Measurements from ENCODE around the gene ADAMTSL5.
A peak's percentile ranks its signal among the peaks of the same experiment; 100 is the strongest.
"Not testable (repeated sequence)": the region's sequence is repeated elsewhere in the genome, so short reads cannot be mapped to it uniquely, and the experiment has no call there.

ADAMTSL5 gene

DNA sequence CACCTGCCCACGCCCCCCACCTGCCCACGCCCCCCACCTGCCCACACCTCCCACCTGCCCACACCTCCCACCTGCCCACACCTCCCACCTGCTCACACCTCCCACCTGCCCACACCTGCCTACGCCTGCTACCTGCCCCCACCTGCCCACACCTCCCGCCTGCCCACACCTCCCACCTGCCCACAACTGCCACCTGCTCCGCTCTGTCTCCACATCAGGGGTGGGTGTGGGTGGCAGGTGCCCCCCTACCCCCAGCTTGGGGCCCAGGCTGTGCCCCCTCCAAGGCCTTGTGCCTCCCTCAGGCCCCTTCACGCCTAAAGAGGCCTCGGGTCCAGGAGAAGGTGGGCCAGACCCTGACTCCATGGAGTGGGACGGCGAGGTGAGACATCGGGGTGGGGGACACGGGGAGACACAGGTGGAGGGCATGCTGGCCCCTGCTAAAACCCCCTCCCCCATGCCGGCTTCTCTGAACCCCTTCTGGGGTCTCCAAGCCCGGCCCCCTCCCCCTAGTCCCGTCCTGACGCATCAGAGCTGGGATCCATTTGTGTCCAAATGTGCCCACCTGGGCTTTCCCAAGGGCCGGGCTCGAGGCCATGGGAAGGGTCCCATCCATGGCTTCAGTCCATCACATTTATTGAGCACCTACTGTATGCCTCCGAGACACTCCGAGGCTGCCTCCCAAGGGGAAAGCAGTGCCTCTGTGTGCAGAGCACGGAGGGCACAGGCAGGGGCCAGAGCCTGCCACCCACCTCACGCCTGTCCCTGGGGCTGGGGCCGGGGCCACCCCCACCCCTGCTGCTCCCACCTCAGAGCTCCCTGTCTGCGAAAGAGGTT, 16.0 kb upstream of the ADAMTSL5 start:
- no peak for DNase-seq

DNA sequence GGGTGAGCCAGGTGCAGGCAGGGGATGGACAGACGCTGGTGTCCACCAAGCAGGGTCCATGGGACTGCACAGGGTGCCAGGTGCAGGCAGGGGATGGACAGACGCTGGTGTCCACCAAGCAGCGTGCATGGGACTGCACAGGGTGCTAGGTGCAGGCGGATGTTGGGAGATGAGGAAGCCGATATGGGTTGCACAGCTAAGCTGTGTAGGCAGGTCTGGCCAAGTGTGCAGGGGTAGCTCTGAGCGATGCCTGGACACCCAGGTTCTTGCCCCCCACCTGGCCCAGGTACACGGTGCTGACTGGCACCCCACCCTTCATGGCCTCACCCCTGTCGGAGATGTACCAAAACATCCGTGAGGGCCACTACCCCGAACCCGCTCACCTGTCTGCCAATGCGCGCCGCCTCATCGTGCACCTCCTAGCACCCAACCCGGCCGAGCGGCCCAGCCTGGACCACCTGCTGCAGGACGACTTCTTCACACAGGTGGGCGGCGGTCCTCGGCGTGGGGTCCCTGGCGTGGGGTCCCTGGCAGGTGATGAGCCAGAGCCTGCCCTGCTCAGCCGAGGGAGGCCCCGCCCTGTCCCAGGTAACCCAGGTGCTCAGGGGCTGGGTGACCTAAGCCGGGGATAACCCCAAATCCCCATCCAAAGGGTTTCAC, 15.0 kb upstream of the ADAMTSL5 start:
- DNase-seq = no peak

DNA sequence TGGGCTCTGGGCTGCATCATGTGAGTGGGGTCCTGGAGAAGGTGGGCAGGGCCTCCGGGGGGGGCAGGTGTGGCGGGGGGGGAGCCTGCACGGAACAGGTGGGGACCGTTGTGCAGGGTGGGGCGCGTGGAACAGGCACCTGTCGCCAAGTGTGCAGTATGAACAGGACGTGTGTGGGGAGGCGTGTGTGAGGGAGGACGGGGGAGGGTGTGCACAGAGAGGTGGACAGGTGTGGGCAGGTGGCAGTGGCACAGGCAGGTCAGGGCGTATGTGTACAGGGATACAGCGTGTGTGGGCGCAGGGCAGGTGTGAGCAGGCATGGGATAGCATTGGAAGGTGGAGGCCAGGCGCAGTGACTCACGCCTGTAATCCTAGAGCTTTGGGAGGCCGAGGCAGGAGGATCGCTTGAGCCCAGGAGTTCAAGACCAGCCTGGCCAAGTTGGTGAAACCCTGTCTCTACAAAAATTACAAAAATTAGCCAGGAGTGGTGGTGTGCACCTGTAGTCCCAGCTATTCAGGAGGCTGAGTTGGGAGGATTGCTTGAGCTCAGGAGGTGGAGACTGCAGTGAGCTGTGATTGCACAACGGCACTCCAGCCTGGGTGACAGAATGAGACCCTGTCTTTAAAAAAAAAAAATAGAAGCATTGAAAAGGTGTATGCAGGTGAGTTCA, 14.3 kb upstream of the ADAMTSL5 start:
- DNase-seq = no peak

DNA sequence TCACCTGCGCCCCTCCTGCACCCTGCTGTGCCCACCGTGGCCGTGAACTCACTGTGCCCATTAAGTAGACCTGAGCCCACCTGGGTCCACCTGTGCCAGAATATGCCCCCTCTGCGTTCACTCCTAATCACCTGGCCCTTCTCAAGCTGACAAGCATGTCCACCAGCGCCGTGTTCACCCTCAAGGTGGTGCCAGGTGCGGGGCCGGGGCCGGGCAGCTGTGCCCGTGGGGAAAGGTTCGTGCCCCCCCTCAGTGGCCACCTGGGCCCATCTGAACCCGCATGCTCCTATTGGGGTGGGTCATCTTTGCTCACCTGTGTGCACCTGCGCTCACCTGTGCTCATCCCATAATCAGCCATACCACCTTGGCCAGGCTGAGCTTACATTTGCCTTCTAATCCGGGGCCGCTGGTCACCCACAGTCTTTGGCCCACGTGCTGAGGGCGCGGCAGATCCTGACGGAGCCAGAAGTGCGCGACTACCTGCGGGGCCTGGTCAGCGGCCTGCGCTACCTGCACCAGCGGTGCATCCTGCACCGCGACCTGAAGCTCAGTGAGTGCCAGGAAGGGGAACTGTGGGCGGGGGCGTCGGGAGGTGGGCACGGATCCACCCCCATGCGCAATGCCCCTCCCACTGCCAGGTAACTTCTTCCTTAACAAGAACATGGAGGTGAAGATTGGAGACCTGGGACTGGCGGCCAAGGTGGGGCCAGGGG, 13.4 kb upstream of the ADAMTSL5 start:
- DNase-seq = no peak

DNA sequence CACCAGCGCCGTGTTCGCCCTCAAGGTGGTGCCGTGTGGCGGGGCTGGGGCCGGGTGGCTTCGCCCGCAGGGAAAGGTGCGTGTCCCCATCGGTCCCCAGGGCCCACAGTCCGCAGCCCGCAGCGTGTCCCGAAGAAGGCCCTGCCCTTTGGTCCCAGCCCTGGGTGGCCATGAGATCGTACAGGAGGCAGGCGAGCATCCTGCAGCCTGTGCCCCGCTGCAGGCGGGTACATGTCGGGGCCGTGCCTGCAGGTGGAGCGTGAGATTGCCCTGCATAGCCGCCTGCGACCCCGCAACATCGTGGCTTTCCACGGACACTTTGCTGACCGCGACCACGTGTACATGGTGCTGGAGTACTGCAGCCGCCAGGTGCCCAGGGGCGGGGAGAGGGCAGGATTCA, 12.5 kb upstream of the ADAMTSL5 start:
- no peak for DNase-seq

DNA sequence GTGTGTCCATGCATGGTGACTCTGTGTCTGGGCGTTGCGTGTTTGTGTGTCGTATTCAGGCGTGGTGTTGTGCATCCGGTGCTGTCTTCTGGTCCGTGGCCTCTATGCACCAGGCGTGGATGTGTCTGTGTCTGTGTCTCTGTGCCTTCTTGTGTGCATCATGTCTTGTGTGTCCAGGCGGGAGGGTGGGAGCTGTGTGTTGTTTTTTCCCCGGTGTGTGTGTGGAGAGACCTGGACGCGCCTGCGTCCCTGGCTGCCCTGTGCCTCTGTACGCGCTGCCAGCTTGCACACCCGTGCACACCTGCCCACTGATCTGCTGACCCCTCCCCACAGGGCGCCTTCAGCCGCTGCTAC, 12.1 kb upstream of the ADAMTSL5 start:
- no peak for DNase-seq

DNA sequence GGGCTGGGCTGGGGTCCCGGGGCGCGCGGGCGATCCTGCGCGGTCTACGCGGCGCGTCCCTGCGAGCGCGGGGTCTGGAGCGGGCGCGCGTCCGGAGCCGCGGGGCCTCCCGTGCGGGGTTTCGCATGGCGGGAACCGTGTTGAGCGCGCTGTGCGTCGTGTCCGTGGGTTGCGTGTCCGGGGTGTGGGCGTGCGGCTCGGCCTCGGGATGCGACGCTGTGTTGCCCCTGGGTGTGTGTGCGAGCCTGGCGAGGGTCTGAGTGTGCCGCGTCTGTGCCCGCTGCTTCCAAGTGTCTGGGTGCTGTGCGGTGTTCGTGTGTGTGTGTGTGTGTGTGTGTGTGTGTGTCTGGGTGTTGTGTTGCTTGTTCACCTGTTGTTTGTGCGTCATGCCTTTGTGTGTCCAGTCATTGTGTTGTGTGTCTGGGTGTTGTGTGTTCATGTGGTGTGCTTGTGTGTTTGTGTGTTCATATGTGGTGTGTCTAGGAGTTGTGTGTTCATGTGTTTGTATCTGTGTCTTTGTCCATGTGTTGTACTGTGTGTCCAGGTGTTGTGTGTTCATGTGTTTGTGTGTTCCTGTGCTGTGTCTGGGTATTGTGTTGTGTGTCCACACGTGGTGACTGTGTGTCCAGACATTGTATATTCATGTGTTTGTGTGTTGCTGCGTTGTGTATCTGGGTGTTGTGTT, 11.6 kb upstream of the ADAMTSL5 start:
- no peak for DNase-seq

DNA sequence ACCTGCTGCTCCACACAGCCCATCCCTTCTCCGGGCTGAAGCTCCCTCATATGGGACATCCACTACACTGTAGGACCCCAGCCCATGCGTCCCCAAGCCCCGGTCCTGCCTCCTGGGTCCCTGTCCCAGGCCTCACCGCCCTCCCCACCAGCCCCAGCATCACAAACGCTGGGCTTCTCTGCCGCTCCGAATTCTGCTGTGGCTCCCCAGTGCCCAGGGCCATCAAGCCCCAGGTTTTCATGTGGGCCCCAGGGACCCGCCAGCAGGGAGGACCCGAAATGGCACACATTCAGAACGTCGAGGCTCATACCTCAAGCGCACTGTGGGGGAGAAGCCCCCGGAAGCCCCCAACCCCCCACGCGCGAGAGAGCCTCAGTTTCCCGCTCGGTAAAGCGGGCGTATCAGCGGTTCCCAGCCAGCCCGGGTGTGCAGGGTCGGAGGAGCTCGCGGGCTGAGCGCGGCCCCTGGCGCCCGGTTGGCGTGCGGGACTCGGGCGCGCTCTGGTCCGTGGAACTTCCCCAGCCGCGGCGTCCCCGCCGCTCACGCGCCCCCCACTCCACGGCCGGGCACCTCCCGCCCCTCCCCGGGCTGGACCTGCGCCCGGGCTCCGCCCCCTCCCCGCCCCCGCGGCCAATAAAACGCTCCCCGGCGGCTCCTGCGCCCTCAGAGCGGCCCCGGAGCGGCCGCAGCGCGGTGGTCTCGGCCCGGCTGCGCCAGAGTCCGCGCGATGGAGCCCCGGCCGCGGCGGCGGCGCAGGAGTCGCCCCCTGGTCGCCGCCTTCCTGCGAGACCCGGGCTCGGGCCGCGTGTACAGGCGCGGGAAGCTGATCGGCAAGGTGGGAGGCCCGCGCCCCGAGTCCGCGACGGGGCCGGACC, 10.8 kb upstream of the ADAMTSL5 start, which contains the start of gene PLK5:
Gene PLK5, plus strand, starts transcription at position 666 of the 875 bp plus-strand sequence. CDS start 2,920 bp downstream, outside the sequence.
- DNase-seq = no peak

DNA sequence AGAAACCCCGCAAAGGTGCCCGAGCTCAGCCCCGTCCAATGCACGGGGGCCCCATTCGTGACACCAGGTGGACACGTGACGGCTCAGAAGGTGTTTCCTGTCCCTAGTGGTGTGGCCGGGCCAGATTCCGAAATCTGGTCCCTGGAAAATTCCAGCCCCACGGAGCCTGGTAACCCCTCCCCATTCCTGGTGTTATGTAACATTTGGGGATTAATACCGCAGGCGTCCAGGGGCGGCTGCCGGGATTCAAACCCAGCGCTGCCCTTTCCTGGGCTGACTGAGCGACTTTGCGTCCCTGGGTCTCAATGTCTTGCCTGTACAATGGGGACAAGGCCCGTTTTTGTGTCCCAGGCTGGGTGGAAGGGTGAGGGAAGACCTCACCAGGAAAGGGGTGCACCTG, 10.0 kb upstream of the ADAMTSL5 start:
- no peak for DNase-seq

DNA sequence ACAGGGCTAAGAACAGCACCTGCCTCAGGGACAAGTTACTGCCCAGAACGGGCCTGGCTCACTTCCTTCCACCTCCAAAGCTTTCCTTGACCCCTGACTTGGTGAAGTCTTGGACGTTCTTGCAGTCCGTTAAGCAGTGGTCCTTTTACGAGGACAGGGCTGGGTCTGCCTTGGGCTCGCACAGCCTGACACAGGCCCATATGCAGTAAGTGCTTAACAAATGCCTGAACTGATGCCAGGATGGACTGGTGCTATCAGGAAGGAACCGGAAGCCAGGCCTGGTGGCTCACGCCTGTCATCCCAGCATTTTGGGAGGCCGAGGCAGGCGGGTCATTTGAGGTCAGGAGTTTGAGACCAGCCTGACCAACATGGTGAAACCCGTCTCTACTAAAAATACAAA, 9.2 kb upstream of the ADAMTSL5 start:
- DNase-seq = no peak

DNA sequence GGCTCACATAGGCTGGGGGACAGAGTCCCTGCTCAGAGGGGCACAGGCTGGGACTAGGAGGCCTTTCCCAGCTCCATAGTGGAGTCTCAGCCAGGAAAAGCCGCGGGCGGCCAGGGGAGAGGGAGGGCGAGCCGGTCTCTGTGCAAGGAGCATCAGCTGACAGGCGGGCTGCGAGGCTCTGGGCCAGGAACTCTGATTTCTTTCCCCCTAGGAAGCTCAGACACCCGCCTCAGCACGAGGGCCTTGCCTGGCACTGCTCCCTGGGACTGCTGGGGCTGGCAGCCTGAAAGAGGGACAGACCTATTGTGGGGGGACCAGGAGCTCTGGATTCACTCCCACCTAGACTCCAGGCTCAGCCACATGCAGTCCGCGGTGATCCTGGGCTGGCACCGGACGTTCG, 8.8 kb upstream of the ADAMTSL5 start:
- no peak for DNase-seq

DNA sequence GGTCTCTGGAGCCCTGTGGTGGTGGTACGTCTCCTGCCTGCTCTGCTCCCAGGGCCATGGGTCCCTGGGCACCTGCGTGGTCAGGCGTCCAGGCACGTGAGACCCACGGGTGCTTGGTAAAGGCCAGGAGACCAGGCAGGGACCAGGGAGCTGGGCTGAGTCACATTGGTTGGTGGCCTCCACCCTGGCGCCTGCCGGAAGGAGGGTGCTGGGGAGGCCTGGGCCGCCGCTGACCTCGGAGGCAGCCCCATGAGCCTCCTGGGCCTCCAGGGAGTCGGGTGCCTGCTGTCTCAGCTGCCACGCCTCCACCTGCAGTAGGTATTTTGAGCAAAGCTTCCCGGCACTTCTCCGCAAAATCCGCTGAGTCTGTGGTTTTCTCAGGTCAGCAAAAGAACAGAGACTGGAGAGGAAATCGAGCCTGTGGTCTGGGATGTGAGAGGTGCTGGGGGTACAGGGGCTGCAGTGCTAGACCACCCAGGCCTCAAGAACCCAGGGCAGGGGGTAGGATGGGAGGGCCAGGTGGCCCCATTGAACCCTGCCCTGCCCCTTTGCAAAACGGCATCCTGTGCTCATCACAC, 7.5 kb upstream of the ADAMTSL5 start:
- DNase-seq = no peak

DNA sequence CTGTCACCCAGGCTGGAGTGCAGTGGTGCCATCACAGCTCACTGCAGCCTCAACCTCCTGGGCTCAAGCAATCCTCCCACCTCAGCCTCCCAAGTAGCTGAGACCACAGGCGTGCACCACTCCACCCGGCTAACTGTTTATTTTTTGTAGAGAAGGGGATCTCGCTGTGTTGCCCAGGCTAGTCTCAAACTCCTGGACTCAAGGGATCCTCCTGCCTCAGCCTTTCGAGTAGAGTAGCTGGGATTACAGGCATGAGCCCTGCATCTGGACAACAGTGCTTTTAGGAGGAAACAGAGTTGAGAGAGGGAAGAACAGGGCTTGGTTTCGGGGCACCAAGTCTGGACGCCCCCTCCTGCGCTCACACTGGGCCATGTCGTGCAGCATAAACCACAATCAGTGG, 7.0 kb upstream of the ADAMTSL5 start:
- DNase-seq = not testable (repeated sequence)

DNA sequence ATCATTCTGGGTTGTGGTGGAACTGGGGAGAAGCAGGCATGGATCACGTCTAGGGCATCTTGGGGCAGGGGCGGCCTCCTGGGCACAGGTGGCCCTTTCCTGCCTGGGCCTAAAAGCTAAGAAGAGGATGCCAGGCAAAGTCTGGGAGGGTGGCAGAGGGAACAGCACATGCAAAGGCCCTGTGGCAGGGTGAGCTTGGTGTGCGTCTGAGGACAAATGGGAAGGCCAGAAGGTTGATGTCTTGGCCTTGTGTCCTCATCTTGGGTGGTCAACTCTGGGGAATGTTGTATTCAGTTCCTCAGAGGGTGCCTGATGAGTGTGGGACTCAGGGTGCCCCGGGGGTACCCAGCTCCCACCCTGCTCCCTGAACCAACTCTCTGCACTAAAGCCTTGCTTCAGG, 5.7 kb upstream of the ADAMTSL5 start:
- no peak for DNase-seq

DNA sequence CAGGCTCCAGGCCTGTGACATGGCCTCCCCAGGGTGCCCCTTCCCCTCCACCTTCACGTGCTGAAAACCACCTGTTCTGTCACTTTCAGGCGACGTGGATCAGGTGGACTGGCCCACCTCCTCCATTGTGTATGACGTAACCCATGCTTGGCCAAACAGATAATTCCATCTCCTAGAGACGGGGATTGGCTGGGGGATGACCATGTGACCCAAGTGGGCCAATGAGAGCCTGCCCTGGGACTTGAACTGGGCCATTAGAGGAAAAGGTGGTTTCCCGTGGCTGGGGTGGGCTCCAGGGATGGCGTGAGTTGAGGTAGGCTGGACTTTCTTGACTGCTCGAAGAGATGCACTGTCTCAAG, 3.6 kb upstream of the ADAMTSL5 start:
- no peak for DNase-seq

DNA sequence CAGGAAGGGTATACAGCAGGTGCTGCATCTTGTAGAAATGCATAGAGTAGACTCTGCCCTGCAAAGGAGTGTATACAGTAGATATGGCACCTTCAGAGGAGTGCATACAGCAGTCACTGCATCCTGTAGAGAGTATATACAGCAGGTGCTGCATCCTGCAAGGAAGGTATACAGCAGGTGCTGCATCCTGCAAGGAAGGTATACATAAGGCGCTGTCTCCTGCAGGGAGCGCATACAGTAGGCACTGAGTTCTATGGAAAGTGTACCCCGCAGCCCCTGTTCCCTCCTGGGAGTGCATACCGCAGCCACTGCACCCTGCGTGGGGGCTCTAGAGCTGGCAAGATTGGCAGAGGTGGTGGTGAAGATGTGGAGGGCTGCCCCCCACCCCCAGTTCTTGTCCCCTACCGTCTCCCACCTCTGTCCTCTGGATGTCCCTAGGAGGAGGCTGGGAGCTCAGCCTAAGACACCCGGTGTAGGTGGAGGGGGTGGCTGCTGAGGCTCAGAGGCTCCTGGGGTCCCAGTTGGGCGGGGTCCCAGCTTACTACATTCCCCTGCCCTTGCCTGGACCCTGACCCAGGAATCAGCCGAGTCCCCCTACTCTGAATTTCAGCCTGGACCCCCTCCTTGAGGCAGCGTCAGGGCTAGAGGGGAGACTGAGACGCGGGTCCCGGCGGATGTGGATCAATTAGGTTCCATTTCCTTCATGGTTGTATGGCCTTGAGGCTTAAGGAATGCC, 2.3 kb upstream of the ADAMTSL5 start:
- DNase-seq = no peak

DNA sequence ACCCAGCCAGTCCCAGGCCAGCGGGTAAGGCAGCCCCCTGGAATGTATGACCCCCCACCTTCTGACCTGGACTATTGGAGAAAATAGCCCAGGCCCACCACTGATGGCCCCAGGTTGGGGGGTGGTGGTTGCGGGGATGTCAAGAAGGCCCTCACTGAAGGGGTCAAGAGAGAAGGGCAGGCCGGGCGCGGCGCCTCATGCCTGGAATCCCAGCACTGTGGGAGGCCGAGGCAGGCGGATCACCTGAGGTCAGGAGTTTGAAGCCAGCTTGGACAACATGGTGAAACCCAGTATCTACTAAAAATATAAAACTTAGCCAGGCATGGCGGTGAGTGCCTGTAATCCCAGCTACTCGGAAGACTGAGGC, 1.5 kb upstream of the ADAMTSL5 start:
- DNase-seq = no peak

DNA sequence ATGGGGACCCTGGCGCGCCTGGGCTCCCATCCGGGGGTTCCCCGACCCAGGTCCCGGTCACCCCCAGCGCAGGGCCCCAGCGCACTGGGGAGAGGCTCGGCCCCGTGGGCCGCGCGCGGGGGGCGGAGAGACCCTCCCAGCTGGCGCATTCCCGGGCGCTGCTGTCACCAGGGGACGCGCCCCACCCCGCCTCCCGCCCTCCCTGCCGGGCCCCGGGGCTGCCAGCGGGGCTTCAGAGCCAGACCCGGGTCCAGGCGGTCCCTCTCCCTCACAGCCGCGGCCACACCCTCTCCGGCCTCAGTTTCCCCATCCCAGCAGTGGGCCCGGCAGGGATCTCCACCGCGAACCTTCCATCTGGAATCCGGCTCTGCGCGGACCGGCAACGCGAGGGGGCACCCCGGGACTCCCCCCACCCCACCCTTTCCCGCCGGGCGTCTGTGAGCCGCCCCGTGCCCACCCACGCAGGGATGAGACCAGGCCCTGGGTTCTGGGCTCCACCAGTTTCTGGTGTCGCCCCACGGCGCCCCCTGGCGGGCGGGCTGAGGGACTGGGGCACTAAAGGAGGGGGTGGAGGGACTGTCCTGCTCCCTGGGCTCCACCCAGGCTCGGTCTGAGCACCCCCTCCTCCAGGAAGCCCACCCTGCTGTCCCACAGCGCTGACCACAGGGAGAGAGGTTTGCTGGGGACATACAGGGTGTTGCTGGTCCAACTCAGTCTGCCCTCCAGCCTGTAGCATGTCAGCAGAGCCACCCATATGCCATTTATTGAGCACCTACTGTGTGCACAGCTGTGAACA, 878 bp upstream of the ADAMTSL5 start:
- peak; percentile 79 for DNase-seq
